Measurements from ENCODE around the gene BCAN. TPM values are rescaled to one million over a fixed set of nuclear protein-coding genes. Genes with fewer than 3 reads are reported as not detected.
"Not testable (repeated sequence)": the region's sequence is repeated elsewhere in the genome, so short reads cannot be mapped to it uniquely, and the experiment has no call there.

Gene BCAN
- total RNA-seq, 2 experiments from 2014 or later, result not detected

DNA sequence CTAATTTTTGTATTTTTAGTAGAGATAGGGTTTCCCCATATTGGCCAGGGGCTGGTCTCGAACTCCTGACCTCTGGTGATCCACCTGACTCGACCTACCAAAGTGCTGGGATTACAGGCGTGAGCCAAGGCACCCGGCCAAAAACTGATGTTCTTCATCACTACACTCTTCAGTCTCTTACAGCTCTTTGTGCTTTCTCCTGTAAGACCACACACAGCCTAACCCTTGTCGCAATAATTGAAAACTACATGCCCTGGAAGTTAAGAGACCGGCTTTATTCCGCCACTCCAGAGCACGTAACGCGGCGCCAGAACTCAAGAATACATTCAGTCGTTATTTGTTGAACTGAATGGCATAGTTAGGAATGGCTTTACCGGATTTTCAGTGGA is 41.2 kb upstream of the BCAN start:
- Mint-ChIP-seq H3K36me3 (ENCODE audit: low read depth) (peaks cover 31% of the 10 kb centered on the region), H3K4me3 (peak overlapping the region; percentile 98), H3K27ac (peak overlapping the region; percentile 96), H3K9me3 (ENCODE audit: insufficient read depth) (no peaks in the 10 kb centered on the region), H3K27me3 (ENCODE audit: low read depth) (no peaks in the 10 kb centered on the region), H3K4me1 (ENCODE audit: low read depth) (peaks cover 37% of the 10 kb centered on the region)
- CTCF ChIA-PET, result interaction anchor here (0.8 to 4.0 kb wide), 15 partner anchors 8 to 215 kb away, joined by 3 to 19 read pairs (median 6); partner anchors contain the start of genes MEF2D and NAXE
- peak; percentile 6 for ATAC-seq
- DNase-seq, result no peak
- POLR2A ChIA-PET, result interaction anchor here (1.3 to 3.2 kb wide), 5 partner anchors 9 to 120 kb away, joined by 3 to 17 read pairs (median 5); partner anchors contain the start of genes MEF2D and NAXE

DNA sequence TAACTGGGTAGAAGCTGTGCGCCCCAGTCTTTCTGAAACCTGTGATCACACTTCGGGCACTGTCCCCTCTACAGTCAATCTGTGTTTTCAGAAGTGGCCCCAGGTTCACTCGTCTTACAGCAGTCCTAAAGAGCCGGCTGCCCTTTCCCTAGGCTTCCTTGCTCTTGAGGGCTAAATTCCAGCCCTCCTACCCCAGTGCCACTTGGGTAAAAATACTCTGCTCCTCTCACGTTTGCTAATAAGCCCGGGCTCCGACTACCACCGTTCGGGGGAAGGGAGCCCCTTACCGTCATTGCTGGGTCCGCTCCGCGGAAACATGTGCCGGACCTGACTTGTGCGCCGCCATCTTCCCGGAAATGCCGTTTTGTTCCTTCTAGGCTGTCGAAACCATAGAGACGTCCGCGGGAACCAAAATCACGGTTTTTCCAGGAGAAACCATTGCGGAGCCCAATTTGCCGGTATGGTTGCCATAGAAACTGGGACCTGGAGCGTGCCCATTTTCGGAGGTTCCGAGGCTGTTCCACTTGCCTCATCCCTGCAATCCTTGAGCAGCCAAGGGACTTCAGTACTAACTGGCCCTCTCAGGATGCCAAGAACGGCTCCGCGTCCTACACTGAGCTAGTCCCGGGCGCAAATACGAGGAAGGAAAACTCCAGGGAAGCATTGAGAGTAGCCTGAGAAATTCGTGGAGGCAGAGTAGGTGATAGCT is 40.6 kb upstream of the BCAN start, which contains the start of gene GPATCH4:
Gene GPATCH4, minus strand, starts transcription at position 358 of the 709 bp plus-strand sequence.
- ChIA-PET CTCF (interaction anchor here (0.8 to 4.0 kb wide), 14 partner anchors 10 to 215 kb away, joined by 3 to 19 read pairs (median 6); partner anchors contain the start of genes MEF2D and NAXE), POLR2A (interaction anchor here (0.6 to 3.2 kb wide), 11 partner anchors 10 to 120 kb away, joined by 3 to 17 read pairs (median 4); partner anchors contain the start of genes MEF2D and NAXE)
- Mint-ChIP-seq H3K4me1 (ENCODE audit: low read depth) (peaks cover 37% of the 10 kb centered on the region), H3K27me3 (ENCODE audit: low read depth) (no peaks in the 10 kb centered on the region), H3K27ac (peak within 1 kb of the TSS; percentile 96), H3K4me3 (peak within 1 kb of the TSS; percentile 98), H3K9me3 (ENCODE audit: insufficient read depth) (no peaks in the 10 kb centered on the region), H3K36me3 (ENCODE audit: low read depth) (peaks cover 26% of the 10 kb centered on the region)
- ATAC-seq (peak; percentile 84), DNase-seq (peak; percentile 92)

DNA sequence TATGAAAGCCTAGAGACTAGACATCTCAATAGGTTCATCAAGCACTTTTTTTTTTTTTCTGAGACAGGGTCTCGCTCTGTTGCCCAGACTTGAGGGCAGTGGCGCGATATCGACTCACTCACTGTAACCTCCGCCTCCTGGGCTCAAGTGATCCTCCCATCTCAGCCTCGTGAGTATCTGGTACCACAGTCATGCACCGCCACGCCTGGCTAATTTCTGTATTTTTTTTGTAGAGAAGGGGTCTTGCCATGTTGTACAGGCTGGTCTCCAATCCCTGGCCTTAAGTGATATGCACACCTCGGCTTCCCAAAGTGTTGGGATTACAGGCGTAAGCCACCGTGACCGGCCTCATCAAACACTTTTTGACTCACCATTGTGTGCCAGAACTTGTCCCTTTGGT is 40.0 kb upstream of the BCAN start:
- Mint-ChIP-seq H3K27me3 (ENCODE audit: low read depth) (peaks cover 3% of the 10 kb centered on the region), H3K4me1 (ENCODE audit: low read depth) (peaks cover 37% of the 10 kb centered on the region), H3K4me3 (peak overlapping the region; percentile 98), H3K27ac (peak overlapping the region; percentile 96), H3K9me3 (ENCODE audit: insufficient read depth) (no peaks in the 10 kb centered on the region), H3K36me3 (ENCODE audit: low read depth) (peaks cover 24% of the 10 kb centered on the region)
- DNase-seq (no peak), ATAC-seq (peak; percentile 2)
- ChIA-PET POLR2A (interaction anchor here (0.6 to 3.2 kb wide), 8 partner anchors 10 to 121 kb away, joined by 3 to 12 read pairs (median 4); partner anchors contain the start of genes MEF2D and NAXE), CTCF (interaction anchor here (1.0 to 4.0 kb wide), 7 partner anchors 10 to 216 kb away, joined by 3 to 19 read pairs (median 6); partner anchors contain the start of genes MEF2D and NAXE)

DNA sequence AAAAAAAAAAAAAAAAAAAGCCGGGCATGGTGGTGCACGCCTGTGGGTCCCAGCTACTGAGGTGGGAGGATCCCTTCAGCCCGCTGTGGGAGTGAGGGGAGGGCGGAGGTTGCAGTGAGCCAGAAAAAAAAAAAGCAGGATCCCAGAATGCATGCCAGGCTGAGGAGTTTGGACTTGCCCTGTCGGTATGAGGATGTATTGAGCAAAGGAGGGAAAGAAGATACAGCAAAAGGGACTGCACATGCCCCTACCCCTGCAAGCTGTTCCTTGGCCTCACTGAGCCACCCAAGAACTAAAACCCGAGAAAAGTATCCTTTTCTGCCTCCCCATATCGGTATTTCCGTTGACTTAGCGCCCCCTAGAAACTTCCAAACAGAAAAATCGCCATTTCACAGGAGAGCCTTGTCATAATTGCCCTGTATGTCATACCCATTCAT is 39.3 kb upstream of the BCAN start:
- H3K9me3 Mint-ChIP-seq (ENCODE audit: insufficient read depth), result no peaks in the 10 kb centered on the region
- H3K27me3 Mint-ChIP-seq (ENCODE audit: low read depth), result peaks cover 3% of the 10 kb centered on the region
- peaks cover 19% of the 10 kb centered on the region for H3K36me3 Mint-ChIP-seq (ENCODE audit: low read depth)
- no peak overlapping the region for H3K27ac Mint-ChIP-seq
- ATAC-seq (no peak), DNase-seq (peak; percentile 37)
- H3K4me3 Mint-ChIP-seq, result peak overlapping the region; percentile 16
- ChIA-PET CTCF (interaction anchor here (0.6 to 4.0 kb wide), 5 partner anchors 9 to 217 kb away, joined by 3 to 21 read pairs (median 6); partner anchors contain the start of gene NAXE), POLR2A (interaction anchor here (0.6 to 1.1 kb wide), 3 partner anchors 20 to 46 kb away, joined by 3 to 6 read pairs (median 4); no protein-coding TSS in a partner anchor)
- H3K4me1 Mint-ChIP-seq (ENCODE audit: low read depth), result peaks cover 40% of the 10 kb centered on the region

DNA sequence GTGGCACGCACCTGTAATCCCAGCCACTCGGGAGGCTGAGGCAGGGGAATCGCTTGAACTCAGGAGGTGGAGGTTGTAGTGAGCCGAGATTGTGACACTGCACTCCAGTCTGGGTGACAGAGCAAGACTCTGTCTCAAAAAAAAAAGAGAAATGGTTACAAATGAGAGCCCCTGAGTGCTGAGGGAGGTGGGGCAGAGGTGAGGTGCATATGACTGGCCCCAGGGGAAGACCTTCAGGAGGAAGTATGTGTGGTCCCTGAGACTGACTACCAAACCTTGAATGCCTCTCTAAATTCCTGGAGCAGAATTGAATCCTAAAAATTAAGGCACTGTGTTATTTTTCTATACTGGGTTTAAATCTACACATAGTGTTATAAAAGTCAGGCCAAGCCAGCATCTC is 34.6 kb upstream of the BCAN start:
- H3K27ac Mint-ChIP-seq; H3K9me3 Mint-ChIP-seq (ENCODE audit: insufficient read depth); ATAC-seq; DNase-seq; H3K36me3 Mint-ChIP-seq (ENCODE audit: low read depth); H3K4me3 Mint-ChIP-seq; POLR2A ChIA-PET: not testable (repeated sequence)
- peaks cover 20% of the 10 kb centered on the region for H3K4me1 Mint-ChIP-seq (ENCODE audit: low read depth)
- CTCF ChIA-PET, result interaction anchor here (0.8 to 2.1 kb wide), 16 partner anchors 8 to 221 kb away, joined by 4 to 57 read pairs (median 10); partner anchors contain the start of gene NAXE
- peaks cover 10% of the 10 kb centered on the region for H3K27me3 Mint-ChIP-seq (ENCODE audit: low read depth)

DNA sequence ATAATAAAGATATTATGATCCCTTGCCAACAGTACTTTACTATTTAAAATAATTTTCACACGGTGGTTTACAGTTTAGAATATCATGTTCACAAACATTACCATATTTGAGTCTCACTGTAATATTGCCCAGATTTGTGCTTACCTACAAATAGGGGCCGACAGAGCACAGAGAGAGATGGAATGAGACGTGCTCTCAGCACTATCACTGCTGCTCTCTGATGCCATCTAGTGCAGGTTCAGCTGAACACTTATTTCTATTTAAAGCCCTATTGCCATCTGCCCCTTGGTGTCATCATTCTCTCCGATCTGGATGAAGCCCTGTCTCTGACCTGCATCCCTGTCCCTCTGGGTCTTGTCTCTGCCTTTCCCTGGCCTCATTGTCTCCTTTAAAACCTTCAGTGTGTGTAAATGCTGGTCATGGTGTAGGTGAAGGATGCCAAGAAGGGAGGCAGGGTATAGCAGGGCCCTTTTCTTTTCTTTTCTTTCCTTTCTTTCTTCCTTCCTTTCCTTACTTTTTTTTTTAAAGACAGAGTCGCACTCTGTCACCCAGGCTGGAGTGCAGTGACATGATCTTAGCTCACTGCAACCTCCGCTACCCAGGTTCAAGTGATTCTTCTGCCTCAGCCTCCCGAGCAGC is 33.8 kb upstream of the BCAN start:
- peaks cover 16% of the 10 kb centered on the region for H3K27me3 Mint-ChIP-seq (ENCODE audit: low read depth)
- ChIA-PET CTCF (interaction anchor here (0.8 to 2.1 kb wide), 40 partner anchors 9 to 230 kb away, joined by 3 to 57 read pairs (median 6); partner anchors contain the start of genes HAPLN2, IQGAP3, MEF2D and NAXE), POLR2A (interaction anchor here (0.6 to 0.9 kb wide), 3 partner anchors 10 to 223 kb away, joined by 4 to 6 read pairs (median 4); no protein-coding TSS in a partner anchor)
- no peaks in the 10 kb centered on the region for H3K9me3 Mint-ChIP-seq (ENCODE audit: insufficient read depth)
- no peak overlapping the region for H3K27ac Mint-ChIP-seq
- H3K4me3 Mint-ChIP-seq, result no peak overlapping the region
- no peaks in the 10 kb centered on the region for H3K36me3 Mint-ChIP-seq (ENCODE audit: low read depth)
- ATAC-seq (peak; percentile 96), DNase-seq (peak; percentile 83)
- H3K4me1 Mint-ChIP-seq (ENCODE audit: low read depth), result peaks cover 15% of the 10 kb centered on the region

DNA sequence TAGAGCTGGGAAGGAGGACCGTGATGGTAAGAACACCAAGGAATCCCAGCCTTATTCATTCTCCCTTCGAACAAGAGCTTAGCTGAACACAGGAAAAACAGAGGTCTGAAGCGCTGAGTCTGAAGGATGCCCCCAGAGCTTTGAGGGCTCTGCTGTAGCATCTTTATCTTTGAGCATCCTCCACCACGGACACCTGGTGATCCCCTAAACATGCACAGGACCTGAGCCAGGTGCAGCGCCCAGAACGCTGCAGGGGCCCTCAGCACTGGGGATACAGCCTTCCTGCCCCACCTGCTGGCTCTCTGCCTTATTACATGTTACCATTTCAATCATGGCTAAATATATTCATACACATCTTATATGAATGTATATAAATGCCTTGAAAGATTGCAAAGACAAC is 32.9 kb upstream of the BCAN start:
- Mint-ChIP-seq H3K36me3 (ENCODE audit: low read depth) (no peaks in the 10 kb centered on the region), H3K27ac (no peak overlapping the region), H3K4me1 (ENCODE audit: low read depth) (peaks cover 15% of the 10 kb centered on the region), H3K4me3 (no peak overlapping the region), H3K27me3 (ENCODE audit: low read depth) (peaks cover 18% of the 10 kb centered on the region), H3K9me3 (ENCODE audit: insufficient read depth) (no peaks in the 10 kb centered on the region)
- ChIA-PET POLR2A (interaction anchor here (0.9 kb wide), 1 partner anchor 224 kb away, joined by 4 read pairs; no protein-coding TSS in a partner anchor), CTCF (interaction anchor here (0.8 to 2.1 kb wide), 36 partner anchors 8 to 230 kb away, joined by 3 to 57 read pairs (median 6); partner anchors contain the start of genes HAPLN2, IQGAP3, MEF2D and NAXE)
- peak; percentile 79 for DNase-seq
- peak; percentile 83 for ATAC-seq

DNA sequence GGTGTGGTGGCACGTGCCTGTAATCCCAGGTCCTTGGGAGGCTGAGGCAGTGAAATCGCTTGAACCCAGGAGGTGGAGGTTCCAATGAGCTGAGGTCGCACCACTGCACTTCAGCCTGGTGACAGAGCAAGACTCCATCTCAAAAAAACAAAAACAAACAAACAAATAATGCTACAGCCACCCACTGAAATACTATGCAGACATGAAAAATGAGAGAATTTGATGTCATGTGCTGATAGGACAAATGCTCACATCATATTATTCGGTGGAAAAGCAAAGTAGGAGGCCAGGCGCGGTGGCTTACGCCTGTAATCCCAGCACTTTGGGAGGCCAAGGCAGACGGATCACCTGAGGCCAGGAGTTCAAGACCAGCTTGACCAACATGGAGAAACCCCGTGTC is 31.8 kb upstream of the BCAN start:
- ChIA-PET CTCF (interaction anchor here (0.7 to 5.6 kb wide), 4 partner anchors 28 to 225 kb away, joined by 3 to 38 read pairs (median 10); no protein-coding TSS in a partner anchor), POLR2A (interaction anchor here (0.5 kb wide), 1 partner anchor 227 kb away, joined by 3 read pairs; no protein-coding TSS in a partner anchor)
- H3K36me3 Mint-ChIP-seq (ENCODE audit: low read depth), result not testable (repeated sequence)

DNA sequence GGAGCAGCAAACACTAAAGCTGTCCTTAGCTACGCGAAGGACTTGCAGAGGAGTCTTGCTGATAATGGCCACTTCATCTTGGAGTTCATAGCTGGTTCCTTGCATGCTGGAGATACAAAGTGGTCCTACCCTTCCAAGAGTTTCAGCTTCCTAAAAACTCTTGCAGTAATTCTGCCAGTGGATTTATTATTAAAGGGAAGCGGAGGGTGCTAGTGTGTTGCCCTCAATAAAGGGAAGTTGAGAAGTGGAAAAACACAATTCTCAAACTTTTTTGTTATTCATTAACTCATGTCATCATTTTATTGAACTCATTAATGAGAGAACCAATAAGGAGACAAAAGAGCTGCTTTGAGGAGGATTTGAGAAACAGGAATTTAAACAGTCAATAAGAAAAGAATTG is 29.3 kb upstream of the BCAN start:
- H3K36me3 Mint-ChIP-seq (ENCODE audit: low read depth), result no peaks in the 10 kb centered on the region
- CTCF ChIA-PET, result interaction anchor here (0.7 to 5.6 kb wide), 14 partner anchors 10 to 227 kb away, joined by 3 to 38 read pairs (median 6); no protein-coding TSS in a partner anchor
- ATAC-seq (no peak), DNase-seq (no peak)
- POLR2A ChIA-PET, result no interaction called here
- H3K4me3 Mint-ChIP-seq, result no peak overlapping the region
- peaks cover 35% of the 10 kb centered on the region for H3K27me3 Mint-ChIP-seq (ENCODE audit: low read depth)
- H3K9me3 Mint-ChIP-seq (ENCODE audit: insufficient read depth), result no peaks in the 10 kb centered on the region
- no peak overlapping the region for H3K27ac Mint-ChIP-seq
- H3K4me1 Mint-ChIP-seq (ENCODE audit: low read depth), result peaks cover 11% of the 10 kb centered on the region

More for the DNA sequence above, 31.8 kb upstream of the BCAN start:
- not testable (repeated sequence) for ATAC-seq; DNase-seq; H3K4me3 Mint-ChIP-seq; H3K27ac Mint-ChIP-seq; H3K9me3 Mint-ChIP-seq (ENCODE audit: insufficient read depth)
- H3K27me3 Mint-ChIP-seq (ENCODE audit: low read depth), result peaks cover 24% of the 10 kb centered on the region
- H3K4me1 Mint-ChIP-seq (ENCODE audit: low read depth), result peaks cover 15% of the 10 kb centered on the region

DNA sequence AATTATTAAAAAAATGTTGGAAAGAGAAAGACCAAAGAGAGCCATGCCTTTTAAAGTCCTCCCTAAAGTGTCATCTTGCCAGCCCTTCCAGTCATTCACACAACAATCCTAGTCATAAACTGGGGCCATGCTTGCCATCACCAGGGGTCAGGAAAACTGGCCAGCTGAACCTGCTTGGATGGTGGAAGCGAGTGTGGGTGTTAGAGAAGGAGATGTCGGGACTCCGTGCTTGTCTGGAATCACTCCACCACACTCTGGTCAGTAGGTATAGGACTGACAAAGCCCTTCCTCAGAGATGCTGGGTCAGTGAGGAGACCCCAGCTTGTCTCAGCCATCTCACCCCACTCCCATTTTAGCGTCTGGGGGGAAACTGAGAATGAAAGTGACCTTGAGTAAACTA is 26.0 kb upstream of the BCAN start:
- POLR2A ChIA-PET, result no interaction called here

DNA sequence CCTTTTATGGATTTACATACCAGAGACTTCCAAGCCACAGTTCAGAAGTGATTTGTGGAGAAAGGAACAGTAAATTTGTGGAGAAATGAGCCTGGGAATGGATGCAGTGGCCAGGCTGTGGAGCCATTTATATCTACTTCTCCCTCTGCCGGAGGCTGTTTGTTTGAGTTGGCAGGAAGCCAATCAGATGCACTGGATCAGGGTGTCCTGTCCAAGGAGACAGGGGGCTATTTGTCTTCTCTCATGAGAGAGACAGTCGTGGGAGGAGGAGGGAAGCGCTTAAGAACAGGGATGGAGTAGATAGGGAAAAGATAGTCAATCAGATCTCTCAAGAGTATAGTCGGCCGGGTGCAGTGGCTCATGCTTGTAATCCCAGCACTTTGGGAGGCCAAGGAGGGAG is 25.5 kb upstream of the BCAN start:
- no peak overlapping the region for H3K27ac Mint-ChIP-seq
- no peak for ATAC-seq
- H3K4me3 Mint-ChIP-seq, result no peak overlapping the region
- peaks cover 5% of the 10 kb centered on the region for H3K4me1 Mint-ChIP-seq (ENCODE audit: low read depth)
- H3K36me3 Mint-ChIP-seq (ENCODE audit: low read depth), result no peaks in the 10 kb centered on the region
- POLR2A ChIA-PET, result interaction anchor here (0.6 kb wide), 1 partner anchor 148 kb away, joined by 3 read pairs; no protein-coding TSS in a partner anchor
- H3K27me3 Mint-ChIP-seq (ENCODE audit: low read depth), result peaks cover 60% of the 10 kb centered on the region
- H3K9me3 Mint-ChIP-seq (ENCODE audit: insufficient read depth), result no peaks in the 10 kb centered on the region
- no peak for DNase-seq
- CTCF ChIA-PET, result interaction anchor here (1.1 to 2.0 kb wide), 3 partner anchors 8 to 231 kb away, joined by 4 to 8 read pairs (median 5); no protein-coding TSS in a partner anchor

More for the DNA sequence above, 26.0 kb upstream of the BCAN start:
- H3K27me3 Mint-ChIP-seq (ENCODE audit: low read depth), result peaks cover 58% of the 10 kb centered on the region
- ATAC-seq (no peak), DNase-seq (no peak)
- H3K36me3 Mint-ChIP-seq (ENCODE audit: low read depth), result no peaks in the 10 kb centered on the region
- H3K27ac Mint-ChIP-seq, result no peak overlapping the region
- H3K9me3 Mint-ChIP-seq (ENCODE audit: insufficient read depth), result no peaks in the 10 kb centered on the region
- CTCF ChIA-PET, result no interaction called here
- peaks cover 5% of the 10 kb centered on the region for H3K4me1 Mint-ChIP-seq (ENCODE audit: low read depth)
- H3K4me3 Mint-ChIP-seq, result no peak overlapping the region
